HG03159 (cell line): ENCODE data around the gene STON2.
"Not testable (repeated sequence)": the region's sequence is repeated elsewhere in the genome, so short reads cannot be mapped to it uniquely, and the experiment has no call there.

ENCODE experiments used
- ATAC-seq: cut with Tn5 transposase; IDR thresholded peaks from one replicate; pipeline ENCODE4 v1.9.1; 2021; ENCODE audit warnings: mild to moderate bottlenecking, moderate library complexity; ENCODE audit not compliant: unreplicated experiment

The STON2 gene

GRCh38 chr14:81234278-81234677 lies 165.8 kb downstream of the STON2 start:
- no peak for ATAC-seq

GRCh38 chr14:81233615-81234014 lies 166.5 kb downstream of the STON2 start:
- no peak for ATAC-seq

GRCh38 chr14:81231540-81231939 lies 168.6 kb downstream of the STON2 start:
- no peak for ATAC-seq

GRCh38 chr14:81224222-81224621 lies 175.9 kb downstream of the STON2 start:
- no peak for ATAC-seq

GRCh38 chr14:81223788-81224187 lies 176.3 kb downstream of the STON2 start:
- ATAC-seq: not testable (repeated sequence)

GRCh38 chr14:81222691-81223090 lies 177.4 kb downstream of the STON2 start:
- no peak for ATAC-seq

- no peak for ATAC-seq
These were observed 178.0 kb downstream of the STON2 start for GRCh38 chr14:81222126-81222525.

- ATAC-seq: no peak
These were observed 178.5 kb downstream of the STON2 start for GRCh38 chr14:81221579-81222102.

- ATAC-seq: peak; percentile 78
These were observed 179.1 kb downstream of the STON2 start, which contains the start of gene GTF2A1 for GRCh38 chr14:81220830-81221578. TSS of gene GTF2A1 (minus strand) at chr14:81220959. CDS start at chr14:81220518, 441 bp downstream.

GRCh38 chr14:81220580-81220829 lies 179.6 kb downstream of the STON2 start:
- no peak for ATAC-seq

GRCh38 chr14:81219759-81220579 lies 180.2 kb downstream of the STON2 start:
- ATAC-seq: peak; percentile 9

GRCh38 chr14:81219210-81219758 lies 180.8 kb downstream of the STON2 start:
- ATAC-seq: peak; percentile 55

- peak; percentile 79 for ATAC-seq
These were observed 188.3 kb downstream of the STON2 start for GRCh38 chr14:81211844-81212243.
